ENCODE results near the gene KIAA1217.
"Not testable (repeated sequence)": the region's sequence is repeated elsewhere in the genome, so short reads cannot be mapped to it uniquely, and the experiment has no call there.

KIAA1217 gene

DNA sequence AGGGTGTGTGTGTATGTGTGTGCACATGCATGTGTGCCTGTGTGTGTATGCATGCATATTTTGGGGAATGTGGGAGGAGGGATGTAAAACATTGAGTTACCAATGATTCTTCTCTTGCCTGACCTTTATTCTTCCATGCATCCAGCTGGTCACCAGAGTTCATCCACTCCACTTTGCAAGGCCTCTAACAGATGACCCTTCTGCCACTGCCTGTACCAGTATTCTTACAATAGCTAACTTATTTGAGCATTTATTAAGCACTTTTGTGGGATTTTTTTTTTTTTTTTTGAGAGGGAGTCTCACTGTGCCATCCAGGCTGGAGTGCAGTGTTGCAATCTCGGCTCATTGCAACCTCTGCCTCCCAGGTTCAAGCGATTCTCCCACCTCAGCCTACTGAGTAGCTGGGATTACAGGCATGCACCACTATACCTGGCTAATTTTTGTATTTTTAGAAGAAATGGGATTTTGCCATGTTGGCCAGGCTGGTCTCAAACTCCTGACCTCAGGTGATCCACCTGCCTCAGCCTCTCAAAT is 233.8 kb downstream of the KIAA1217 start:
- DNase-seq; intact Hi-C loops (cut with DNase I): not testable (repeated sequence)

DNA sequence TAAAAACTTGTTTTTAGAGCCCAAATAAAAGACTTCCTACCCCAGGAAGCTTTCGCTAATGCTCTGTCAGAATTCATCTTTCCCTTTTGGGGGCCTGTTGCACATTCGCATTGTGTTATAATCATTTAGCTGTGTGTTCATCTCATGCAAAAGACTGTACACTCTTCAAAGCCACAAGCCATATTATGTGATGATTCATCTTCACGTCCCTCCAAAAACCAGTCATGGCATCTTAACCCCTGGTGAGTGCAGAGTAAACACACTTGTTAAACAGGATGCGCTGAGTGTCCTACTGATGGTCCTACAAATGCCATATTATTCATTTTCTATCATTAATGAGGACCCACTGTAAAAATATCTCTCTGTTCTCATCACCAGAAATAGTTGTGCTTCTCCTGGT is 235.4 kb downstream of the KIAA1217 start:
- DNase-seq: no peak
- intact Hi-C loops (cut with DNase I): no loop called here

DNA sequence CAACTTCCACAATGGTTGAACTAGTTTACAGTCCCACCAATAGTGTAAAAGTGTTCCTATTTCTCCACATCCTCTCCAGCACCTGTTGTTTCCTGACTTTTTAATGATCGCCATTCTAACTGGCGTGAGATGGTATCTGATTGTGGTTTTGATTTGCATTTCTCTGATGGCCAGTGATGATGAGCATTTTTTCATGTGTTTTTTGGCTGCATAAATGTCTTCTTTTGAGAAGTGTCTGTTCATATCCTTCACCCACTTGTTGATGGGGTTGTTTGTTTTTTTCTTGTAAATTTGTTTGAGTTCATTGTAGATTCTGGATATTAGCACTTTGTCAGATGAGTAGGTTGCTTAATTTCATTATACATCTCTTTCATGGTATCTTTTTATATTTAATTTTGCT is 237.0 kb downstream of the KIAA1217 start:
- intact Hi-C loops (cut with DNase I); DNase-seq: not testable (repeated sequence)

DNA sequence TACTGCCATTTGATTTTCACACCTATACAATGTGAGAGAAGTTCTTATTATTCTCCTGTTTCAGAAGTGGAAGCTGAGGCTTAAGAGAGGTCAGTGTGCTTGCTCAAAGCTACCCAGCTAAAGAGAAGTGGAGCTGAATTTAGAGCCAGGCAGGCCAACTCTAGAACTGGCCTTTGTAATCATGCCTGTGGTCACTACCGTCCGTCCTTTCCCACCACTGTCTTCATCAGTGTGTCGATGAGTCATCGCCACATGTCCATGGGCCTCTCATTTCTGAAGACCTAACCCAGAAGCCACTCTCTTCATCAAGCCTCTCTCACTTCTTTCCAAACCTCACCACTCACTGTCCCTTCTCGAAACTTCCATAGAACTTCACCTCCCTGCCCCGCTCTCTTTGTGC is 237.8 kb downstream of the KIAA1217 start:
- no peak for DNase-seq
- intact Hi-C loops (cut with DNase I): no loop called here

DNA sequence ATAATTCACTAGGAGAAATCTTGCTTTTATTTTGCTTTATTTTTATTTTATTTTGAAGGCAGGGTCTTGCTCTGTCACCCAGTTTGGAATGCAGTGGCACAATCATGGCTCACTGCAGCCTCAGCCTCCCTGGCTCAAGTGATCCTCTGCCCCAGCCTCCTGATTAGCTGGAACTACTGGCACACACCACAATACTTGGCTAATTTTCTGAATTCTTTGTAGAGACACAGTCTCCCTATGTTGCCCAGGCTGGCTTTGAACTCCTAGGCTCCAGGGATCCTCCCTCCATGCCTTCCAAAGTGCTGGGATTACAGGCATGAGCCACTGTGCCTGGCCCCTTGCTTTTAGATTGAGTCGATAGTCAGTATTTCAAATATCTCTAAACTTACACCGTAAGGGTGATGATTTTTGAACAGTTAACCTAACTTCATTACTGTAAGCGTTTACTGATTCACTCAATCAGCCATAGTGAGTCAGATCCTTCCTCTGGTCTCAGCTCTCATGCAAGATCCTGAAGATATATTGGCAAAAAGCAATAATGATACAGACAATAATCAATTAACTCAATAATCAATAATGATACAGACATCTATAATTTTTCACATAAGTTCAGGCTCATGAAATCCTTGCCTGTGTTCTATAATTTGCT is 239.5 kb downstream of the KIAA1217 start:
- no peak for DNase-seq
- intact Hi-C loops (cut with DNase I): no loop called here

DNA sequence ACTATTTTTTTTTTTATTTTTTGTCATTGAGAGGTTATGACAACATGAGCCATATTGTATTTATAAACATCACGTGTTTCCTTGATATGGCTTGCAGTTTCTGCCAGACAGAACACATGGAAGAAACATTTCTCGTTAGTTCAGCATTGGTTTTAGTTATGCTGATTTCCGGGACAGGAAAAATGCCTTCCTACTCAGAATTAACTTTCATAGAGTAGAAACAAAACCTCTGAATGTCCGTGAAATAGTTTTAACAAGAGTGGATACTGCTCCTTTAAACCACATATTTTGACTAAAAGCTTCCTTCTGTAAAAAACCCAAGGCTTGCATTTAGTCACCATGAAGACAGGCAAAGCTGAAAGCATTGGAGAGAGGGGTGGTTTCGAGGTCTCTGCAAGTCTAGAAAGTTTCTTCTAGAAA is 240.4 kb downstream of the KIAA1217 start:
- DNase-seq: no peak
- intact Hi-C loops (cut with DNase I): no loop called here

DNA sequence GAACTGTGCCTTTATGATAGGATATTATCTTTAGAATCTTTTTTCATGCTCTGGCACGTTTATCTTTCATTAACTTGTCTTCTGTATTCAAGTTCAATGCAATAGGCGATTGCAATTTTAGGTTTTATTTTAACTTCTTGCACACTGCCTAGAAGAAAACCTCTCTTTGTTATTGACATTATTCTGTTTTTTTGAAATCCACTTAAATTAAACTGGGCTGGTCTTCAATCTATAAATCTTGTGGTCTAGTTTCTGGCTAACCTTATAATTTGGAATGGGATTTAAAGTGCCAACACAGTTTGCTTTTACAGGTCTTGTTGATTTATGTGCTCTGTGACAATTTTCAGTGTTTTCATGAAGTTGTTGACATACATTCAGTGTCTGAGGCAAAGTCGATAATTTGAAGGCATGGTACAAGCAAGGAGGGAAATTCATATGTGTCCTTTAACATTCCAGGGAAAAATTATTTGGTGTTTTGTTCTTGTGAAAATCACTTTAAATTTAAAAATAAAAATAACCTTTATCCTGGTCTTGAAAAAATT is 240.9 kb downstream of the KIAA1217 start:
- intact Hi-C loops (cut with DNase I): no loop called here
- no peak for DNase-seq

DNA sequence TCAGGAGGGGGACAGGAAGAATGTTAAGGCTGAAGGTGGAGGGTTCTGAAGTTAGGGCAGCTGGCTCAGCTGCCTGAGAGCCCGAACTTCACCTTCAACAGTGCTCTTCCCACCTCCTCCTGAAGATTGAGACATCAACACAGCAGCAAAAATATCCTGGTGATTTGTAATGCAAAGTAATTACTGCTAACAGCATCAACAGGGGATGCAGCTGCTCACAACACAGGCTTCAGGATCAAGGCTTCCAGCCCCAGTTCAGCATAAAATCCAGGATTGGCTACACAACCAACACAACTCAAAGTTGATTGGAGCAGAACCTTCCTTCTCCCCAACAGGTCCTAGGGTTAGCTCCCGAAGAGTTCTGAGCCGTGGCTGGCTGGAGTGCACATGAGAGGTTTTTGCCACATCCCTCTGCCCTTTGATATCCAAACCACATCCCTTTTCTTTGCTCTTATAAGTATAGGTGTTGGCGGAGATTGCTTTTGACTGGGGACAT is 242.4 kb downstream of the KIAA1217 start:
- DNase-seq: no peak
- intact Hi-C loops (cut with DNase I): no loop called here

DNA sequence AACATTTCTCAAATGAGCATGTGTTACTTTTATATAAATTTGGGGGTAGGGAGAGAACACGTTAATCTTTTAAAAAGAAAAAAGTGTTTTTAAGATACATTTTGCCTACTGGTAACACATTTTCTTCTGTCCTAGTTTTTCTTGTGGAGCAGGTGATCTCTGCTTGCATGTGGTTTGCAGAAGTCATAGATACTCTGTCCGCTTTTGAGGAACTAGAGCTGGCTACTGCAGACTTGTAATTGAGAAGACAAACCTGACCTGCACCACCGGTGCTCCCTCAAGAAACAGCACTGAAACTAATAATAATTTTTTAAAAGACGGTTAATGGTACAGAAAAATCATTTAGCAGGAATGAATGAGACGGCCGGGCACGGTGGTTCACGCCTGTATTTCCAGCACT is 243.1 kb downstream of the KIAA1217 start:
- intact Hi-C loops (cut with DNase I): no loop called here

DNA sequence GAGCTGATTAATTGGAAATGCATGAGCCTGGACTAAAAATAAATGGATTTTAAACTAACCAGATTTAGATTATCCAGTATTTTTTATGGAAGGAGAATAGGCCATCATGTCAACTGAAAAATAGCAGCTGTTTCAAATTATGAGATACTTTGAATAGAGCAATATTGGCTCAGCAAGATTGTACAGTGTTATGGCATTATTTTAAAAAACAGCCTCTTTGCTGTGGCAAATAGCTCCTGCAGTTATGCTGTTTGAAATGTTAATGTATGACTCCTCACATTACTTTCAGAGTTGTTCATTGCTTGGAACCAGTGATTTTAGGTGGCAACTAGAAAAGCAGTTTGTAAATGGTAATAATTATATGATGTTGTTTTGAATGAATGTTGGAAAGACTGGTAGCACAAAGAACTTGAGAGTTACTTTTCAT is 244.5 kb downstream of the KIAA1217 start:
- intact Hi-C loops (cut with DNase I): no loop called here
- DNase-seq: no peak

More for the DNA sequence above, 243.1 kb downstream of the KIAA1217 start:
- DNase-seq: no peak

DNA sequence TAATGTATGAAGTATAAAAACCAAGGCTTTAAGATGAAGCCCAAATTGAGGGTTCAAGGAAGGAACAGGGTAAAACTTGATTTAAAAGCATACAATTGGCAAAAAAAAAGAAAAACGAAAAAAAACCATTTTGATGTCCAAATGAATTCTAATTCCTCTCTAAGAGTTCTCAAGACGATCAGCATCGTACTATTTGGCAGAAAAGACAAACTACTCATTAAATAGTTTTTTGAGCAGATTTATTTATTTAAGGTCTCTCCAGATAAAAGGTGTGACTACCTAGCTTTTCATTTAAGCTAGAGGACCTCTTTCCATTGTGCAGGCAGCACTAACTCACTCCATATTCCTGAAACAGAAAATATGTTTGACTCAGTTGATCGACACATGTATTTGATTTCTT is 245.0 kb downstream of the KIAA1217 start:
- no peak for DNase-seq
- intact Hi-C loops (cut with DNase I): no loop called here

DNA sequence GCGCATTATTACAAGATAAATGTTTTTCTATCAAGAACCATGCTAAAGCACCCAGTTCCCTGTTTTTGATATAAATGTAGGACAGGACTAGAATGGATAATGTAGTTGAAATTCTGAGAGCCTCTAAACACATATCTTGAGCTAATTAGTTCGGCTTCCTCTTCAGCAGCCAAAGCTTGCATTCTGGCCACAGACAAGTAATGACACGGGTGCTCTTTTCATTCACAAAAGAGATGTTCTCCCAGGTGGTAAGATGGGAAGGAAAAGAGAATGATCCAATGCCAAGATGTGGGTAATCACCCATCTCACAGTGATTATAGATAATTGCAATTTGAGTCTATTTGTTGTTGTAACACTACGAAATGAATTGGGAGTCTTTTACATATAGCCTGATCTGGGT is 246.5 kb downstream of the KIAA1217 start:
- intact Hi-C loops (cut with DNase I): no loop called here
- DNase-seq: no peak

DNA sequence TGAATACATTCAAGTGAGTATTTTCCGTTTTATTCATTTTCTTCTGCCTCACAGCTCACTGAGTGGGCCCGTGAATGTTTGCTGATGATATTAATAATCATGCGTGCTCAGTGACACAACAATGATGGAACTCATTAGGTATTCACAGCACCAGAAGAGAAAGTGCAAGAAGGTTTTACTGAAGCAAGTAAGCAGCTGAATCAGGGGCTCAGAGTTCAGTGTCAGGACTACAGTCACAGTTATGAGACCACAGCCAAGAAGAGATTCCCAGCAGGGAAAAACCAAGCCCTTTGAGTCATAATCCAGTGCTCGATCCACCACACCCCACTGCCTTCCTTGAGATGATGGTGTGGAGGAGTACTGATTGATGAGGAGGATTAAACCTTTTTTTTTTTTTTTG is 247.4 kb downstream of the KIAA1217 start:
- DNase-seq: peak in 30 of 42 donors; percentile 8 to 67 (median 26)
- intact Hi-C loops (cut with DNase I): no loop called here

DNA sequence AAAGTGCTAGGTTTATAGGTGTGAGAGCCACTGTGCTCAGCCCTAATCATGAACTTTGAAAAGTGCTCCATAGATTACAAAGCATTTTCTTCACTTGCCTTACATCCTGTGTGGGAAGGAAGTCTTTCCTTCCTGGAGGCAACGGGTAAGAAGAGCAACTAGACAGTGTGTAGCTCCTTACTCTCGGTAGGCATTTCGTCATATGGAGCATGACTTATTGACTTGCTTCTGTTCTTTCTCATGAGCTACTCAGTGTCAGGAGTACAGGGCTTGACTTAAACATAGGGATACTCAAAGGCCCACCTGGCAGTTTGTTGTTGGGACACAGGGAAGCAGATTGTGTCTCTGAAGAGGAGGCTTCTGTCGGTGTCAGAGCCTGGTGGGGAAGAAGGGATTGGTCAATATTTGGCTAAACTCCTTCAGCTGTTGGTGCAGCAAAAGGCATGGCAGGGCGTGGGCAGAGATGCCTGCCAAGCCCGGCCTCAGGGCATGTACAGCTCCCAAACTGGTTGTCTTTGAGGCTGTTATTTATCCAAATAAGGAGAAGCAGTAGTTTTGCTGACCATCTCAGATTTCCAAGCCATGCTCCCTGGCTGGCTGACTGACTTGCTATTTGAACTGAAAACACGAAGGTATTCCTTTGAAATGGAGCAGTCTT is 248.9 kb downstream of the KIAA1217 start:
- DNase-seq: no peak
- intact Hi-C loops (cut with DNase I): no loop called here

DNA sequence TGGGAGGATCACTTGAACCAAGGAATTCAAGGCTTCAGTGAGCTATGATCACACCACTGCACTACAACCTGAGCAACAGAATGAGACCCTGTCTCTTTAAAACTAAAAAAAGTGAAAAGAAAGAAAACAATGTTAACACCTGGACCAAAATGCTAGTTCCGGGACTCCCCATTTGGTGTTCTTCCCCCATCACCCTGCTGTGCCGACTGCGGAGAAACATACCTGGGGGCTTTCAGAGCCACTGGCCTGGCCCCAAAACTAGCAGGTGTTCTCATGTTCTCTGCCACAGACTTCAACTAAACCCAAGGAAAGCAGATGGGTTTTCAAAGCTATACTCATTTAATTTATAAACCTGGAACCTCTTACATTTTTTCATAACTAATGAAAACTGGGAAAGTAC is 250.9 kb downstream of the KIAA1217 start:
- no peak for DNase-seq
- intact Hi-C loops (cut with DNase I): no loop called here

DNA sequence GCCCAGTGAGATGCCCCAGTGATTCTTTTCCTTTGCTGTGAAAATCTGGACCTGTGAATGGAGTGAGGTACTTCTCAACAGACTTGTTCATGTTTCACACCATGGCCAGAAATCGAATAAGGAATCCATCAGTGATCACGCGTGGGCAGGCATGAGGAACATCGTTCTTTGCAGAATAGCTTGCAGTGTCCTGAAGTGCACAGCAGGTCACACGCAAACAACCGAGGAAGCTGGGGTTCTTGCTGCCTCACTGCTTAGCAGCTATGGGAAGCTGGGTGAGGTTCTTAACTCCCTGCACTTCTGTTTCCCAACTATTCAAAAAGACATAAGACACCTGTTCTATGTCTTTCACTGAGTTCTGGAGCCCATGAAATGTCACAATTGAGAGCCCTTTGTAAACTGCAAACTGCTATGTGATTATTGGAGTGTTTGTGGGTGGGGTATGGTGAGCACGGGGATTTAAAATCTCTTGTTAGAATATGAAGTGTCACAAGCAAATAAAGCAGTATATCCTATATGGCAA is 253.4 kb downstream of the KIAA1217 start:
- intact Hi-C loops (cut with DNase I): no loop called here
- DNase-seq: no peak

DNA sequence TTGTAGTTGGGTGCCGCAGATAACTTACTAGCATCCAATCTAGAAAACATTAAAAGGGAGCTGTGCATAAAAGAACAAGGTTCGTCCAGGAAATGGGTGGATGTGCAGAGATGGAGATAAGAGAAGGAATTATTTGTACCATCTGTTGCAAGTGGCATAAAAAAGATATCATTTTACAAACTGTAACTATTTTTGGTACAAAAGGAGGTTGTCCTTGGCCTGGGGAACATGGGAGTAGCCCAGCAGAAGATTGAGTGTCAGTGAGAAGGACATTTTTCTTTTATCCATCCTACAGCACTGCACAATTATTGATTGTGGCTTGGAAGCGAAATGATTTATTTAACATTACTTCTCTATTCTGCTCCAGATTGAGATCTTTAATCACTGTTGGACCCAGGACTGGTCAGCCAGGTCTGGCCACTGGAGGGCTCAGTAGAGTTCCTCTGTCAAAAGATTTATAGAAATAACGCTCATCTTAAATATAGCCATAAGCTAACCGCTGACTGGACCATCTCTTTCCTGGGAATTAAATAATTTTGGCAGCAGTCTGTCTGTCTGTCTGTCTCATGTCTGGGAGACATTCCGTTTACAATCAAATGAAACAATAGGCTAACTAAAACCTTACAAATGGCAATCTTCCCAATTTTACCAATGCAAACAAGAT is 254.1 kb downstream of the KIAA1217 start:
- no peak for DNase-seq
- intact Hi-C loops (cut with DNase I): no loop called here

DNA sequence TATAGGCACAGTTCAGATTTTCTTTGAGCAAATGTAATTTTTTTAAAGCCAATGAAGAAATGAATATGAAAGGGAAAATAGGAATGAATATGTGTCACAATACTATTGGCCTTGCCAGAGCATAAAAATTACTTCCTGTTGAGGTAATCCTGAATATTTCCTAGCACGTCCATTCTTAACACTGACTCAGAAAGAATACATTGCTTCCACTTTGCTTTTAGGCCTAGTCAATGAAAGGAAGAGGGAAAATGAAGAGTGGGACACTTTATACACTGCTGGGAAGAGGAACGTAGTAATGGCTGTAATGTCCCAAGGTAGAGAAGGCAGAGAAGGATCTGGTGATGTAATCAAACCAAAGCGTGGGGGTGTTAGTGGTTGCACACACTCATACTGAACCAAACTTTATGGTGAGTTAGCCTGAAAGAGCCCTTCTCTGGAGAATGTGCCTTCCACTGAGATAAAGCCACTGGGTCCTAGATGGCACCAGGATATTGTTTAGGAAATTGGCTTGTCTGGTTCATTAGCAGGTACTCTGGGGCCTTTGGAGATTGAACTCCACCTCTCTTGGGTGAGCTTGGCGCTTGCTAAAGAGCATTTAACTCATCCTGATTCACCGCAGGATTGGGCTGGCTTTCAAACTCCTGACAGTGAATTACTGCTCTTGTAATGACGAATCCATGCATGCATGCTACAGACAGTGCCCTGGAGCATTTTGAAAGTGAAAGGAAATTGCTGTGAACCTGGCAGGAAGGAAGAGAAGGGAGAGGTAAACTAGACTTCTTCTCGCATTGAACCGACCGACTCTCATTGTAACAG is 254.9 kb downstream of the KIAA1217 start:
- no peak for DNase-seq
- intact Hi-C loops (cut with DNase I): no loop called here

Measured in head of caudate nucleus (tissue), 42 donors.